MM.1S (cell line): ENCODE results near the gene TEKT2.

Experiments used
- CTCF ChIP-seq: fragments of 300-600 bp; sonication (generic); IDR thresholded peaks from 2 replicates; pipeline ENCODE4 v1.5.1; 2016; ENCODE audit warnings: antibody characterized with exemption, low read length, mixed read lengths
- EZH2 ChIP-seq: fragments of 300-600 bp; sonication (generic); optimal IDR thresholded peaks from 2 replicates; pipeline ENCODE3; 2017; ENCODE audit warnings: low read depth, mild to moderate bottlenecking, antibody characterized with exemption, low read length, mixed read lengths
- EZH2phosphoT487 ChIP-seq: fragments of 300-600 bp; sonication (generic); IDR thresholded peaks from 2 replicates; pipeline ENCODE4 v1.6.1; 2018; ENCODE audit warnings: antibody characterized with exemption, low read length

- TF ChIP-seq CTCF (no peak), EZH2phosphoT487 (no peak), EZH2 (no peak)
Measured at GRCh38 chr1:36128126-36128904, 44.4 kb downstream of the TEKT2 start.
